ENCODE measurements around the gene KRT80.

Gene KRT80

DNA sequence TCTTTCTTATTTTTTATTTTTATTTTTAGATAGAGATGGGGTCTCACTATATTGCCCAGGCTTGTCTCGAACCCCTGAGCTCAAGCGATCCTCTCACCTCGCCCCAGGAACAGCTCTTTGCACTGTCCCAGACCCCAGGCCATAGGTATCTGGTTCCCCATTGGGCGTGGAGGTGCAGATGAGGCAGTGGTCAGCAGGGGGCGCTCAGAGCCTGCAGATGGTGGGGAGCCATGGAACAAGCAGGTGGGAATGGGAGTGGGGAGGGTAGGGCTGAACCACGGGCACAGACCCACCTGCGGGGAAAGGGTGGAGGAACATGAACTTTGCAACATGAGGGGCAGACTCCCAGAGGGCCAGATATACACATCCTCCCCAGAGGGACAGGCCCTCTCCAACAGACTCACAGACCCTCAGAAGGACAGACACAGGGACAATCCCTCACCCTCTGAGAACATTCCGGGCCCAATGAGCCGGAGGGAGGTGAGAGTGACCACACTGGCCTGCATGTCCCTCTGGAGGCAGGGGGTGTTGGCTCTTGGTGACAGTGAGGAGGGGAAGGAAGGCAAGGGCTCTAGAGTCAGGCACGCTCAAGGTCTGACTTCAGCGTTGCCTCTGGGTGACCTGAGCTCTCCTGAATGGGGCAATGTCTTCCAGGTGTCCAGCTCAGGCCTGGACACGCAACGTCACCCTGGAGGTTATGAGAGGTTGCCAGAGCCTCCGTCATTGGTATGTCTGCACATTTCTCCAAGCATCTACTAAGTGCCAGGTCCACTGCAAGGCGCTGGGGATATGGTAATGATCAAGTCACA is 34.9 kb downstream of the KRT80 start:
- DNase-seq (ENCODE audit: low read depth in 1 of 2, low spot score in 1 of 2): peak; percentile 52 to 62

DNA sequence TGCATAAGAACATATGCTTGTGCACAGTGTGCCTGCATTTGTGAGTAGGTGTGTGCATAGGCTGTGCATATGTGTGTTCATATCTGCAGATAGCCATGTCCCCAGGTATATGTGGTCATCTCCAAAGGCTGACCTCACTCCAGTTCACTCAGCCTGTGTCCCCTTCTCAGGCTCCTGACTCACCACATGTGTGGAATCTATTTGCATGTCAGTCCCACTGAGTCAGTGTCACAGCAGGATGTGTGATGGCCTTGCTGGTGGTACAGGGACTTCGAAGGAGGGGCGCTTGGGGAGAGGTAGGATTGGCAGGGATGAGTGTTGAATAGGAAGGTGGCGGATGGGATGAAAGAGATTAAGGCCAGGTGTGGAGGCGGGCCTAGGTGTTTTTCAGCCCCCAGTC is 35.5 kb downstream of the KRT80 start:
- DNase-seq (ENCODE audit: low read depth in 1 of 2, low spot score in 1 of 2): no peak

DNA sequence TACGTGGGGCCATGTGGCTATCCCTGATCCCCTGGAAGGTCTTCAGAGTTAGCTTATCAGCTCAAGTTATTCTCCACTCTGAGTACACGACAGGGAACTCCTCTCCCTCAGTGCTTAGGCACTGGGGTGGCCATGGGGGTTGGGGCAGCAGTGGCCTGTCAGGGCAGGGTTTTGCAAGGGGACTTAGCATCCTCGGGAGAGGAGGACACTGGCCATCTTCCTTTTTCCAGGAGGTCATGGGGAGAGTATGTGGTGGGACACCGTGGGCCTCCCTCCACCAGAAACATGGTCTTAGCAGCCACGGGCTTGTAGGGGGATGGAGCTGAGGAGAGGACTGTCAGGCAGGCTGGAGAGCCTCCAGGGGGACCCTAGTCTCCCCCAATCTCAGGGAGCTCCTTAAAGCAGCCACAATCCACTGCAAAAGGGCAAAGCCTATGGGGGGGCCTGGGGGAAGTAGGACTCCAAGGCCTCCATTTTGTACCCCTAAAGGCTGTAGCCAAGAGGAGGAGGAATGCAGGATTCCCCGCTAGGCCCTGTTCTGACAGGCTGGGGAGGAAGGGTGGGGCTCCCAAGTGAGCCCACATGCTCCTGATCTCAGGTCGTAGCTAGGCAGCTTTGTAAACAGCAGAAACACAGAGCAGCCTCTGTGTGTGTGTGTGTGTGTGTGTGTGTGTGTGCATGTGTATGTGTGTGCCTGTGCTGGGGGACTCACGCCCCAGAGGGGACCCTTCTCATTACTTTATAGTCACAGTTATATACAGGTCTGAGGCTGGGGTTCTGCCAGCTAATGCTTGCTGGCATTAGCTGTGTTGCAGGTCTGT is 36.6 kb downstream of the KRT80 start:
- no peak for DNase-seq (ENCODE audit: low read depth in 1 of 2, low spot score in 1 of 2)

DNA sequence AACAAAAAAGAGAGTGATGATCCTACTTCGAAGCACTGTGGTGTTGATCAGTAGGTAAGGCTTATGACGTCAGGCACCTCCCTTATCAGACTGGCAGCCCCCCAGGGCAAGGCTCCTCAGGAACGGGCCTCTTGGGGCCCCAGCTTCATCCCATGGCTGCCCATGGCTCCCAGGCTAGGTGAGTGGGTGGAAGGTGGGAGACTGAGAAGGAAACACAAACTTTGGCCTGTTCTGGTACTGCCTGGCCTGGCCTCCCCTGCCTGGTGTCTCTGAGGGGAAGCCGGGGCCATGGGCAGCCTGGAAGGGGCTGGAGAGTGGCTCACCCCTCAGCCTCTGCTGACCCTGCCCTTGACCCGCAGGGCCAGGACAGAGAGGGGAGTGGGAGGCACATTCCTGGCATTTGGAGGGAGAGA is 38.9 kb downstream of the KRT80 start:
- DNase-seq (ENCODE audit: low read depth in 1 of 2, low spot score in 1 of 2): no peak

DNA sequence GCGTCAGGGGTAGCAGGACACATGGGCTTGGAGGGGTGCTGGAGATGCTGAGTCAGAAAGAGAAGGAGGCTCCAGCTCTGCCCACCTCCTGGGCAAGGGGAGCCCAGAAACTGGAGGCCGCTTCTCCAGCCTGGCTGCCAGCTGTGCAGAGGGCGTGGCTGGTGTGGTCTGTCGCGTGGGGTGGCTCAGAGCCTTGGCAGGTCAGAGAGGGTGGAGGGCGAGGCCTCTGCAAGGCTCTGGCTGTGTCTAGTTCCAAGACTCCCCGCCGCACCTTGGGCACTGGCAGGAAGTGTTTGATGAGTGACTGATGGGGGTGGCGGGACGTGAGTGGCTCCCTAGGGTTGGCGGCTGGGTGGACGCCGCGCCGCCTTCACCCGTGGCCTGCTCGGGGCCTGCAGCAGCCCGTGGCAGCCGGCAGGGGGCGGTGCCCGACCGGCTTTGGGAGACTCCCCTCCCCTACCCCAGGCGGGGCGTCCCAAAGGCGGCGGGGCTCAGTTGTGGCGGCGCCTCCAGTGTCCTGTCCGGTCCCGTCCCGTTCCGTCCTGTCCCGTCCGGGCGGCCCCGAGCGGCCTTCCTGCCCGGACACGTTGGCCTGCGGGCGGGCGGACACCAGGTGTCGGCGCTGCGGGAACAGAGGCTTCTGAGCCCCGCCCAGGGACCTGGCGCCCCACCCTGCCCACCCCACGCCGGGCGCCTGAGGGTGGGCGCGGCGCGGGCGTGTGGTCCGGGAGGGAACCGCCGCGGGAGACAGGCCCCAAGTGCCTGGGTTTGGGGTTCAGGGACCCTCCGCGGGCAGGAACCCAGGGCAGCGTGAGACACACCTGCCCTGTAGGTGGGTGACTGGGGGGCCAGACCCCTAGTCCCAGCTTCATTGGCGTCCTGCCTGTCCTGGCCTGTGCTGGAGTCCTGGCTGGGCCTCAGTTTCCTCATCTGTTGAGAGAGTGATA is 39.7 kb downstream of the KRT80 start:
- DNase-seq (ENCODE audit: low read depth in 1 of 2, low spot score in 1 of 2): peak; percentile 57 to 63

DNA sequence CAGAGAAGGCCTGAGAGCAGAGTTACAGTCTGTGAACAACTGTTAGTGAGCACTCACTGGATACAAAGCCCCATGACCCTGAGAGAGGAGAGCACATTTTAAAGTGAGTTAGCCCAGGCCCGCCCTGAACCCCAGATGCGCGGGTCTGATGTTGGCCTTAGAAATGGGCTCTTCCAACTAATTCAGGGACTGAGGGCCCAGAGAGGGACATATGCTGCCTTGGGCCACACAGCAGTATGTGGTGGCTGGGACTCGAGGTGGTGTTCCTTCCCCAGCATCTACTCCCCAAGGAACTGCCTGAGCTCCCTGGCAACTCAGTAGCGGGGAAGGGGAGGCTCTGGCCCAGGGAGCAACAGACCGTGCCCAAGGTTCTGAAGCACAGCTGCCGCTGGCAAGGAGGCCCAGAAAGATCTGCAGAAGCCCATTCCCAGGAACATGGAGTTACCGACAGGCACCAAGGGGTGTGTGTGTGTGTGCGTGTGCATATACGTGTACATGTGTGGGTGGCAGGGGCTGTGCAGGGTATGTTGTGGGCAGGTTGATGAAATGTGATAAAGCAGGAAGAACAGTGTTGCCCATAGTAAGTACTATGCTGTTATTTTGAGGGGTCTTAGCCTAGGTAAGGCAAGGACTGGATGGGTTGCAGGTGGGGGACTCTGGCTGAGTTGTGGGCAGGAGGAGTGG is 40.5 kb downstream of the KRT80 start:
- no peak for DNase-seq (ENCODE audit: low read depth in 1 of 2, low spot score in 1 of 2)

DNA sequence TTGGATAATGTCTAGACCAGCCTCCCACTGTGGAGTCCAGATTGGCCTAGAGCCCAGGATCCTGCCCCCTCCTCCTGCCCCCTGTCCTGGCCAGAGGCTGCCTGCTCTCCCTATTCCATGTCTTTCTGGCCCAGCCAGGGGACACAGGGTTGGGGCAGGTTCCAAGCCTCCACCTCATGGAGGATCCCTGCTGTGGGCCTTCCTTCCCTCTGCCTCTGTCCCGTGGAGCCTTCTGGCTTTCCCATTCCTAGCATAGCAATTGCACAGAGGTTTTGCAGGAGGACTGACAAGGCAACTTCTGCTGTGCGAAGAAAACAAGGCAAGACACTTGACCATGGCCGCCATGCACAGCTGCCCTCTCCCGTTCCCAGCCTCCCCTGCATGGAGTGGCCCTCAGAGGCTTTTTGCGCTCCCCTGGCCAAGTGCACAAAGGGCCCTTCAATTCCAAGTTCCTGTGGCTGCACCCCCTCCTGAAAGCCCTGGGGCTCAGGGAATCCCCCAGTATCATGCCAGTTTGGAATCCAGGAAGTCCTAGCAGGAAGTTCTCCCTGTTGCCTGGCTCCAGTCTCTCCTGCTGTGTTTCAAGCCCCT is 42.1 kb downstream of the KRT80 start:
- no peak for DNase-seq (ENCODE audit: low read depth in 1 of 2, low spot score in 1 of 2)

DNA sequence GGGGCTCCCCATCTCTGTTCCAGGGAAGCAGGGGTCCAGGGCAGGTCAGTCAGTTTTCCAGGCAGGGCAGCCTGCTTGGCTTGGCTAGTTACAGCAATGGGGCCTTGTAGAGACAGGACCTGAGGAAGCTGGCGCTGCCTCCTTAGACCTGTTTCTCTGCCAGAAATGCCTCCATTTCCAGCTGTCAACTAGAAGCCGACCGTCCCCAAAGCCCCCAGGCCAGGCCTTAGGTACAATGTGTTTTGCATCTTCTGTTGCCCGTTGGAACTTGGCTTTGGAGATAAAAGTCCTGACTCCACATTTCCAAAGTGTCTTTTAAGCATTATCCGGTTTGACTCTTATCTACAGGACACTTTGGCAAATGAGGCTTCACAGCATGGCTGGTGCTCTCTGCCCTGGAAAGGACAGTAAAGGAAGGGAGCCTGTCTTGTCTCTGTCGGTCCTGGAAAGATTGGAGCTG is 42.6 kb downstream of the KRT80 start:
- DNase-seq (ENCODE audit: low read depth in 1 of 2, low spot score in 1 of 2): no peak

DNA sequence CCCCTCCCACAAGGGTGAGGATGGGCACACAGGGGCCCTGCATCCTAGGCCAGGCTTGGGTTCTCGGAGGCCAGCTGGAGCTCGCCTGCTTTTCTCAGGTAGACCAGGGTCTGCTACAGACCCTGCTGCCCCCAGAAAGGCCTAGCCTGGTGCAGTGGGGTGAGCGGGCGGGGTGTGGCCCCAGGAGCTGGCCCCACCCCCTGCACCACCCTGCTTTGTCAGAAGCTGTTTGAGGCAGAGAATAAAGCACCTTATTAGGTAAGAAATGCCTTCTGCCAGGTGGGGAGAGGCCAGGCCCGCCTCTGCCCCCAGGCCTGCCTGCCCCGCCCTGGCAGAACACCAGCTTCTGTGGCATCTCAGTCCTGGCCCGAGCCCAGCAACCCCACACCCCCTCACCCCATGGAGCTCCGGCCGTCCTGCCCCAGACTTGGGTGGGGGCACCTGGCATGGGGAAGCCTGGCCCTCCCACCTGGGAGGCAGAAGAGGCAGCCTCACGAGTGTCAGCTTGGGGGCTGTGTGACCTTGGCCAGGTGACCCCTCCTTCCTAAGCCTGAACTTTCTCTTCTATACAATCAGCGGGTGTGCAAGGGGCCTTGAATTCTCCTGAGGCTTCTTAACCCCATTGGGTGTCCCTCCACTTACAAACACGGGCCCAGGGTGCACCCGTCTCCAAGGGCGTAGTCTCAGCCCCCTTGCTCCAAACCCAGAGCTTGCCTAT is 43.2 kb downstream of the KRT80 start:
- no peak for DNase-seq (ENCODE audit: low read depth in 1 of 2, low spot score in 1 of 2)

DNA sequence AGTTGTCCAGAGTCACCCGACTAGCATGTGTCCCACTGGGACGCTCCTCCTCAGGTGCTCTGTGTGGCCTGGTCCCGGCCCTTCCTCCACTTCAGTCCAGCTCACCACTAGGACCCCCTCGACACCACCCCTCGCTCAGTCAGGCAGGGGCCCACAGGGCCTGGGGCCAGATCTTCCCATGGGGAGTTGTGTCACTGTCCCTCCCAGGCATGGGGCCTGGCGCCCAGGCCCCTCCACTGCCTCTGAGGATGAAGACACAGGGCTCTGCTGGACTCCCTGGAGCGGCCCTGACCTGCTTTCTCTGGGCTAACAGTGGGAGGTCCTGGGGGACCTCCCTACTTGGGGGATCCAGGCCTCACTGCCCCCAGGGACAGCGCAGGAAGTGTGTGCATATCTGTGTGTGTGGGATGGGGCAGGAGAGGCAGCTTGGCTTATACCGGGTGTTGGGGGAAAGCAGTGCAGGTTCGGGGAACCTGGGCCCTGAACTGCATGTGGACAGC is 43.8 kb downstream of the KRT80 start:
- no peak for DNase-seq (ENCODE audit: low read depth in 1 of 2, low spot score in 1 of 2)

DNA sequence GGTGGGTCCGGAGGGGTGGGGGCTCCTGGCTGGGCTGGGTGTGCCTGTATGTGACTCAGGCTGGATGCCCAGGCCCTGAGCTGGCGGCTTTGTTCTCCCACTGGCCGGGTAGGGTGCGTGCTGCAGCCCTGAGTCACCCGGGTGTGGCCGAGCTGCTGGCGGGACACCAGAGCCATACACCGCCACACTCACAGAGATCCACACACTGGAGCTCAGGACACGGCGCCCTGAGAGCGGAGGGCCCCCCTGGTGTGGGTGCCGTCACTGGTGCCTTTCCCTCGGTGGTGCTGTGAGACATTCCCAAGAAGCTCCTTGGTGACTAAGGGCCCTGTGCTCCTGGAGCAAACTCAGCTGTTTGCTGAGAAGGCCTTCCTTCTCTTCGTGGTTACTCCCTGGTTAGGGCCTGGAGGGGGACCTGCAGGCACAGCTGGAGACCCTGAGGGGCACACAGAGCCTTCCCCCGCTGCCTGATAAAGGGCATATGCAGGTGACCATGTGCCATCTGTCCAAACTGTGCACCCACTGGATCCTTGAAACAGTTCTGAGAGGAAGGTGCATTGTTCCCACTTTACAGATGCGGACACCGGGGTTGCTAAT is 44.3 kb downstream of the KRT80 start:
- DNase-seq (ENCODE audit: low read depth in 1 of 2, low spot score in 1 of 2): no peak

DNA sequence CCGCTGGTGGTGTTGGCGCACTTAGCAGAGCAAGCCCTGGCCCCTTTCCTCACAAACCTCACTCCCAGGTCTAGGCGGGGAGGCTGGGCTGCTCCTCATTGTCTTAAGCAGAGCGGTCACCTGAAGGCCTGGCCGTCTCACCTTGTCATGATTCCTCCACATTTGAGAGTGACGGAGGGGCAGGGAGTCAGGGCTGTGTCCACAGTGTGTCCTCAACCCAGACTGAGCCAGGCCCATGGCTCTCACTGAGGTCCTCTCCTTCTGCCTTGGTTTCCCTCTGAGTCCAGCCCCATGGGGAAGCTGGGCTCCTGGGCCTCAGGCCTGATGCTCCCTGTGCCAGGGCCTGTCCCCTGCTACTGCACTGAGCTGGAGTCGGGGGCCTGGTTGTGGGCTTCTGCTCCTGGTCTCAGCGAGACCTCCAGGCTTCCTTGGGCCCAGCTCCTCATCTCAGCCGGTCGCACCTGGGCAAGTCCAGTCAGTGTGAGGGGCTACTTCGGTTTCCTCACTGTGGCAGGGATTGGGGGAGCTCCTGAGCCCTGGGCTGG is 44.9 kb downstream of the KRT80 start:
- DNase-seq (ENCODE audit: low read depth in 1 of 2, low spot score in 1 of 2): no peak

DNA sequence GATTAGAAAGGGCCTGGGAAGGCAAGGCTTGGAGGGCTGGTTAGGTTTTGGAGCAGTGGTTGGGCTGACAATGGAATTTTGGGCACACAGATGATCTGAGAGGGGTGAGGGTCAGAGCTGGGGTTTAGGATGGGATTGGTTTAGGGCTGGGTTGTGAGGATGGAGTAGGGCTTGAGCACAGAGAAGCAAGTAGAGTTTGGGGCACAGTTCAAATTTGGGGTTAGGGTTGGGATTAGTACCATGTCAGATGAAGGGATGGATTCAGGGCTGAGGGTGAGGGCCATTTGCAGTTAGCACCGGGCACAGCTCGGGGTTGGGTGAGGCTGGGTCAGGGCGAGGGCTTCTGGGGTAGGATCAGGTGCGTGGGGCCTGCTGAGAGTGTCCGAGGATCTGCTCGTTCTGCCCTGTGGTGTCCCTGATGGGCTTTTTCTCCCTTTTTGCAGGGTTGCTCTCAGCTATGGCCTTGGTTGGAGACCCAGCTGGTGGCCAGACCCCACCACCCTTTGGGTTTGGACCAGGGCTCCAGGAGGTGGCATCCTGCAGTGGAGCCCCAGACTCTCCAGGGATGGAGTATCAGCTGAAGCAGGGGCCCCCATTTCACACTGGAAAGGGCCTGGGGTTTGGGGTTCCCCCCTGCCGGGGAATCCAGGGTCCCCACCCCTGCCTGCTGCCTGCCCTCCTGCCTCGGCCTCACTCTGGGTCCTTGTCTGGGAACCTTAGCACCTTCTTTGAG is 45.6 kb downstream of the KRT80 start:
- DNase-seq (ENCODE audit: low read depth in 1 of 2, low spot score in 1 of 2): no peak

DNA sequence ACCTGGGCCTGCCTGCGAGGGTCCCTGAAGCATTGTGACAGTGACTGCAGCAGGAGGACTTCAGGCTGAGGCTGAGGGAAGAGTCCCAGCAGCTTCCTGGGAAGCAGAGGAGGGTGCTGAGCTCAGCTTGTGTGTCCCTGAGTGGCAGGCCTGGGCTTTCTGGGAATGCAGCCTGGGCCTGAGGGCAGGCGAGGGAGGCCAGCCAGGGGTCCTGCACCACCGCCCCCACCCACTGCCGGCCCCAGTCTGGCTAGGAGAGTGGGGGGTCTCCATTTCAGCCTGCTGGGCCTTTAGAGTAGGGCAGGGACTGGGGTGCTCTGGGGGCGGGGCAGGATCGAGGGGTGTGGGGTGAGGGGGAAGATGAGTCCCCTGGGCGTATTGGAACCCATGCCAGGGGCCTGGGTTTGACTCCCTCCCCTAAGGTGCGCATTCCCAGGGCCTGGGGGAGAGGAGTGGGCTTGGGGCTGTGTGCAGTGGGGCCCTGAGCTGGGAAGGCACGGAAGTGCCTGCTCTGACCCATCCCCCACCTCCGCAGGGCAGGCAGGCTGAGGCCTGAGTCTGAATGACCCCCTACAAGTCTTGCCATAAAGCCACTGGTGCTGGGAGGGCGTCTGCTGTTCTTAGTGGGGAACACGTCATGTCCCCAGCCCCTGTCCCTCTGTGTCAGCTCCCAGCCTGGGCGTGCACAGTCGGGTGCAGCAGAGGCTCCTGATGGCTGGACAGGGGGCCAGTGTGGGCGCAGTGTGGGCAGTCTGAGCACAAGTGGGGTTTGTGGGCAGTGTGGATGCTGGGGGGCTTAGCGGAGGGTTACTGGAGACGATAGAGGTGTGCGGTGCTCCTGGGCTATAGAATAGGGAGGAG is 46.4 kb downstream of the KRT80 start:
- no peak for DNase-seq (ENCODE audit: low read depth in 1 of 2, low spot score in 1 of 2)

DNA sequence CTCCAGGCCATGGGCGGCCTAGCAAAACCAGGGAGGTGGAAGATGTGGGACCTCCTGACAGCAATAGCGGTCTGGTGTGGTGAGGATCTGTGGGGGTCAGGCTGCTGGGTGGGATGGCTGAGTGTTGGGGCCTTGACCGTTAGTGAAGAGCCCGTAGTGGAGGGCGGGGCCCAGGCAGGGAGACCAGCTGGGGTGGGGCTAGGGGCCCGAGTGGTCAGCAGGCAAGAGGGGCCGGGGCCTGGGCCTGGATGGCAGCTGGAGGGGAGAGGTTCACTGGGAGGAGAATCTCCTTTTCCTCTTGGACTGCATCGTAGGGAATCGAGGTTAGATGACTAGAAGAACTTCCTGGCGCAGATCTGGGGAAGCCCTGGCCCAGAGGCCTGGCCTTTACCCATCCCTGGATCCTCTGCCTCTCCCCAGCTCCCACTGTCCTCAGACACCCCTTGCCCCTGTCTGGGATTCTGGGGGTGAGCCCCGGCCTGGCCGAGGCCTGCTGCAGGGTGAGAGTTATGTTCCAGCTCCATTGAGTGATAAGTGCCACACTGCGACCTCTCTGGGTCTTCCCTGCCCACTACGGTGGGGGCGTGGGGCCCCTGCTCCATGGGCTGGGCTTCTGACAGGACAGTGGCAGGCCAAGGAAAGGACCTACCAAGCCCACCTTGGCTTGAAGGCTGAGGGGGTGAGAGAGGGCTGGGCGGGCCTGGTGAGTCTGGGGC is 47.1 kb downstream of the KRT80 start:
- DNase-seq (ENCODE audit: low read depth in 1 of 2, low spot score in 1 of 2): no peak

DNA sequence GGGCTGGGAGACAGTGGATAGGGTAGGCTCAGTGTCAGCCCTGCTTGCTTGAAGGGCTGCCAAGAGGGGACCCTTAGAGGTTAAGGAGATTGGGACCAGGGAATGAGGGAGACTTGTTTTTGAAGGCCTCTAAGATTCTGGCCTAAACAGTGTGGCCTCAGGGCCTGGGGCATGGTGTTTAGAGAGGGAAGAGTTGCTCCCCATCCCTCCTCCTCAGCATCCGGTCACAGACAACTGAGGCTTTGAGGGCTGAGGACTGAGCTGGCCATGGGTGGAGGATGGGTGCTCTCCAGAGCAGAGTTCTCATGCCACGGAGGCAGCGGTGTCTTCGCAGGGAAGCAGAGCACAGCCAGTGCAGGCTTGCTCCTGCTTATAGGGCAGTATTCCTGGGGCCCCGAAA is 49.4 kb downstream of the KRT80 start:
- no peak for DNase-seq (ENCODE audit: low read depth in 1 of 2, low spot score in 1 of 2)

DNA sequence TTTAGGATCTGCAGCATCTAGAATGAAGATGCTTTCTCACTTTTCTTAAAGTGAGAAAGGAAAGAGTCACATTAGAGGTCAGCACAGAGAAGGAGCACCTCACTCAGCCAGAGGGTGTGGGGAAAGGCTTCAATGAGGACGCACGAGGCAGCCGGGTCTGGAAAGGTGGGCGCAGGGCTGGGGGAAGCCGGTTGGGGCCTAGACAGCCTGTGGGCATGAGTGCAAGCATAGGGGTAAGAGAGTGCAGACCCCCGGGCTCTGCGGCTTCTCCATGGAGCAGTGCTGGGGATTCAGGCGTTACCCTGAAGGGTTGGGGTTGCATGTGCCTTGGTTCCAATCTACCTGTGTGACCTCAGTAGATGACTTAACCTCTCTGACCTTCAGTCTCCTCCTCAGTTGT is 49.9 kb downstream of the KRT80 start:
- DNase-seq (ENCODE audit: low read depth in 1 of 2, low spot score in 1 of 2): no peak
